GM12864 (cell line): Measurements from ENCODE around the gene COPS4.
A peak's percentile ranks its signal among the peaks of the same experiment; 100 is the strongest.

Experiments
- DNase-seq: peaks from one replicate; pipeline ENCODE4 v3.0.0-alpha.2; 2011; ENCODE audit warnings: low read depth
- H3K4me3 ChIP-seq: 2 replicates; pipeline ENCODE4 v1.5.1; 2011; ENCODE audit warnings: mild to moderate bottlenecking, low read depth, low read length, control low read depth
- CTCF ChIP-seq: IDR thresholded peaks from 2 replicates; pipeline ENCODE4 v1.5.1; 2011; ENCODE audit warnings: low read depth, mild to moderate bottlenecking, moderate library complexity, low read length, control low read depth, inconsistent platforms; ENCODE audit errors: missing control alignments

The COPS4 gene

GRCh38 chr4:83096397-83096796 is 61.4 kb downstream of the COPS4 start:
- H3K4me3 ChIP-seq = no peak overlapping the region
- DNase-seq = no peak
- no peak for TF ChIP-seq CTCF

- no peak for TF ChIP-seq CTCF
- DNase-seq = no peak
- H3K4me3 ChIP-seq = no peak overlapping the region
Observed at GRCh38 chr4:83104991-83105390, 70.0 kb downstream of the COPS4 start.

- no peak for DNase-seq
- no peak overlapping the region for H3K4me3 ChIP-seq
- no peak for TF ChIP-seq CTCF
Observed at GRCh38 chr4:83107631-83108030, 72.6 kb downstream of the COPS4 start.

GRCh38 chr4:83108101-83108861 is 73.3 kb downstream of the COPS4 start:
- peak overlapping the region; percentile 73 for H3K4me3 ChIP-seq
- no peak for DNase-seq
- no peak for TF ChIP-seq CTCF

GRCh38 chr4:83109480-83110222 is 74.7 kb downstream of the COPS4 start:
- no peak for TF ChIP-seq CTCF
- peak overlapping the region; percentile 73 for H3K4me3 ChIP-seq
- no peak for DNase-seq

GRCh38 chr4:83110223-83110945 is 75.4 kb downstream of the COPS4 start:
- DNase-seq = peak; percentile 77
- peak overlapping the region; percentile 73 for H3K4me3 ChIP-seq
- TF ChIP-seq CTCF = peak; percentile 87
